ENCODE results near the gene LDLRAD4.

Gene LDLRAD4

DNA sequence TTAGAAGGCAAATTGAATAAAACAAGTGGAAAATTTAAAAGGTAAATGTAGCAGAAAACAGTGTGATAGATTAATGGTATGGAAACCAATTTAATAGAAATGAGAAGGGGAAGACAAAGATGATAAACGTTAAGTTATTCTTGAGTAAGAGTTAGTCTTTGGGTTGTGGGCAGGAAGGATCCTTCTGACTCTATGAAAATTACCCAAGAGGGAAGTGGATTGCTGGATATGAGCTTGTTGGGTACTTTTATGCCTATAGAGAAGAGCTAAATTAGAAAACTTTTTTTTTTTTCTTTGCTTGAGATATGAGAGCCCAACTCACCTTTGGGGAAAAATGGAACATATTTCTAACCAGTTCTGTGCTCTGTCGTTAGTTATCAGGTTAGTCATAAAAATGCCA is 144.0 kb downstream of the LDLRAD4 start:
- H3K27ac ChIP-seq (ENCODE audit: low read length), result no peak overlapping the region
- H4K20me1 ChIP-seq (ENCODE audit: insufficient read depth, low read length), result no peaks in the 10 kb centered on the region
- H3K27me3 ChIP-seq (ENCODE audit: insufficient read depth, low read length, poor library complexity), result no peaks in the 10 kb centered on the region
- H3K9ac ChIP-seq (ENCODE audit: low read depth, low read length), result no peak overlapping the region
- no peaks in the 10 kb centered on the region for H3K36me3 ChIP-seq (ENCODE audit: insufficient read depth, low read length)
- H3K79me2 ChIP-seq (ENCODE audit: insufficient read depth, low read length), result peaks cover 14% of the 10 kb centered on the region
- no peak overlapping the region for H3K4me2 ChIP-seq (ENCODE audit: insufficient read depth, low read length)
- DNase-seq (no peak), ATAC-seq (ENCODE audit: insufficient read depth, low read depth) (no peak)
- no peak overlapping the region for H3K4me3 ChIP-seq (ENCODE audit: low read depth in 1 of 2, low read length in 2 of 2)
- no peaks in the 10 kb centered on the region for H3K4me1 ChIP-seq (ENCODE audit: insufficient read depth, low read length)
- H3K9me3 ChIP-seq (ENCODE audit: insufficient read depth, low read length, severe bottlenecking), result no peaks in the 10 kb centered on the region
- no peak for TF ChIP-seq EZH2 (IDR thresholded peaks at IDR 0.05; ENCODE audit: borderline replicate concordance, low read depth, low read length, severe bottlenecking)
- TF ChIP-seq, protein P1, sequence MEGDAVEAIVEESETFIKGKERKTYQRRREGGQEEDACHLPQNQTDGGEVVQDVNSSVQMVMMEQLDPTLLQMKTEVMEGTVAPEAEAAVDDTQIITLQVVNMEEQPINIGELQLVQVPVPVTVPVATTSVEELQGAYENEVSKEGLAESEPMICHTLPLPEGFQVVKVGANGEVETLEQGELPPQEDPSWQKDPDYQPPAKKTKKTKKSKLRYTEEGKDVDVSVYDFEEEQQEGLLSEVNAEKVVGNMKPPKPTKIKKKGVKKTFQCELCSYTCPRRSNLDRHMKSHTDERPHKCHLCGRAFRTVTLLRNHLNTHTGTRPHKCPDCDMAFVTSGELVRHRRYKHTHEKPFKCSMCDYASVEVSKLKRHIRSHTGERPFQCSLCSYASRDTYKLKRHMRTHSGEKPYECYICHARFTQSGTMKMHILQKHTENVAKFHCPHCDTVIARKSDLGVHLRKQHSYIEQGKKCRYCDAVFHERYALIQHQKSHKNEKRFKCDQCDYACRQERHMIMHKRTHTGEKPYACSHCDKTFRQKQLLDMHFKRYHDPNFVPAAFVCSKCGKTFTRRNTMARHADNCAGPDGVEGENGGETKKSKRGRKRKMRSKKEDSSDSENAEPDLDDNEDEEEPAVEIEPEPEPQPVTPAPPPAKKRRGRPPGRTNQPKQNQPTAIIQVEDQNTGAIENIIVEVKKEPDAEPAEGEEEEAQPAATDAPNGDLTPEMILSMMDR (IDR thresholded peaks at IDR 0.05; ENCODE audit: borderline replicate concordance, extremely low read depth, low read length, poor library complexity, severe bottlenecking), result no peak
- no peak overlapping the region for H2AFZ ChIP-seq (ENCODE audit: low read depth, low read length)

DNA sequence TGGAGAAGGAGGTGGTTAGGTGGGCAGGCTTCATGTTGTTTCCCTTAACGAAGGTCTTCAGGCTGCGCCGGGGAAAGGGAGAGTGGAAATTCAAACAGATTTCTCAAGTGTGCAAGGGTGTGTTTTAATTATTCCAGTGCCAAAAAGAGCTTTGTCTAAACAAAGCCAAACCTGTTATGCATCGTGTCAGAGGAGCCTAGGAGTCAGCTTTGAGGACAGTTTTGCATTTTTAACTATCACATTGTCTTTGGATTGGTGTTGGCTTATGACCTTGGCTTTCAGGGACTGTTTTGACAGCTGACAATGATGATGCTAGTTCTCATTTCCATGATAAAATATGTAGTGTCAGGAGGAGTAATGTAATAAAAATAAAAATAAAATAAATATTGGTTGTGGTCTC is 144.8 kb downstream of the LDLRAD4 start:
- H3K36me3 ChIP-seq (ENCODE audit: insufficient read depth, low read length), result no peaks in the 10 kb centered on the region
- no peak for TF ChIP-seq EZH2 (IDR thresholded peaks at IDR 0.05; ENCODE audit: borderline replicate concordance, low read depth, low read length, severe bottlenecking)
- TF ChIP-seq, protein P1 (IDR thresholded peaks at IDR 0.05; ENCODE audit: borderline replicate concordance, extremely low read depth, low read length, poor library complexity, severe bottlenecking), result no peak
- H3K4me2 ChIP-seq (ENCODE audit: insufficient read depth, low read length), result no peak overlapping the region
- H3K9me3 ChIP-seq (ENCODE audit: insufficient read depth, low read length, severe bottlenecking), result no peaks in the 10 kb centered on the region
- H3K9ac ChIP-seq (ENCODE audit: low read depth, low read length), result no peak overlapping the region
- ATAC-seq (ENCODE audit: insufficient read depth, low read depth) (no peak), DNase-seq (no peak)
- H3K4me3 ChIP-seq (ENCODE audit: low read depth in 1 of 2, low read length in 2 of 2), result no peak overlapping the region
- H3K27ac ChIP-seq (ENCODE audit: low read length), result no peak overlapping the region
- H3K27me3 ChIP-seq (ENCODE audit: insufficient read depth, low read length, poor library complexity), result no peaks in the 10 kb centered on the region
- H3K4me1 ChIP-seq (ENCODE audit: insufficient read depth, low read length), result no peaks in the 10 kb centered on the region
- H4K20me1 ChIP-seq (ENCODE audit: insufficient read depth, low read length), result no peaks in the 10 kb centered on the region
- H2AFZ ChIP-seq (ENCODE audit: low read depth, low read length), result no peak overlapping the region
- peaks cover 16% of the 10 kb centered on the region for H3K79me2 ChIP-seq (ENCODE audit: insufficient read depth, low read length)

DNA sequence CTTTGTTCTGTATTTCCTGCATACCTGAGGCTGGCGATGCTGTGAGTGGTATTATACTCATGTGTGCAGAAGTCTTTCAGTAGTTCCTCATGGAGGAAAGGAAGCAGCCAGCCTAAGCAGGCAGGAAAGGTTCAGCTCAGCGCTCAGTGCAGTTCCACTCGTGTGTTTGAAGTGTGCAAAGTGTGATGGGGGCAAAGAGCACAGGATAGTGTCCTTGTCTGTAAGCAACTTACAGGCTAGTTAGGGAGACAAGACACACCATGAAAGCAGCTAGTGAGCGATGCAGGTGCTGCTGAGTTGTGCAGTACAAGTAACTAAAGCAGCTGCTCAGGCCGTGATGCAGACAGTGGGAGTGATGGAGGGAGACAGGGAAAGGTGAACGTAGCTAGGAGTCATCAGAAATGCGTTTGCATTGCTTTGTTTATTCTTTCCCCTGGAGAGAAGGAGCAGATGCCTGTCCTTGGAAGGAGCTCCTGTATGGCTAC is 146.2 kb downstream of the LDLRAD4 start:
- Histone ChIP-seq H3K27me3 (ENCODE audit: insufficient read depth, low read length, poor library complexity) (no peaks in the 10 kb centered on the region), H3K79me2 (ENCODE audit: insufficient read depth, low read length) (peaks cover 15% of the 10 kb centered on the region), H3K36me3 (ENCODE audit: insufficient read depth, low read length) (no peaks in the 10 kb centered on the region), H3K4me1 (ENCODE audit: insufficient read depth, low read length) (peaks cover 2% of the 10 kb centered on the region; the same call in 1 of the 2 replicates), H2AFZ (ENCODE audit: low read depth, low read length) (no peak overlapping the region), H4K20me1 (ENCODE audit: insufficient read depth, low read length) (no peaks in the 10 kb centered on the region), H3K4me3 (ENCODE audit: low read depth in 1 of 2, low read length in 2 of 2) (no peak overlapping the region), H3K9ac (ENCODE audit: low read depth, low read length) (no peak overlapping the region), H3K4me2 (ENCODE audit: insufficient read depth, low read length) (no peak overlapping the region), H3K9me3 (ENCODE audit: insufficient read depth, low read length, severe bottlenecking) (no peaks in the 10 kb centered on the region), H3K27ac (ENCODE audit: low read length) (no peak overlapping the region)
- no peak for ATAC-seq (ENCODE audit: insufficient read depth, low read depth)
- DNase-seq, result no peak
- TF ChIP-seq, protein P1 (IDR thresholded peaks at IDR 0.05; ENCODE audit: borderline replicate concordance, extremely low read depth, low read length, poor library complexity, severe bottlenecking), result no peak
- TF ChIP-seq EZH2 (IDR thresholded peaks at IDR 0.05; ENCODE audit: borderline replicate concordance, low read depth, low read length, severe bottlenecking), result no peak

- ATAC-seq (ENCODE audit: insufficient read depth, low read depth) (no peak), DNase-seq (no peak)
- no peak overlapping the region for H3K9ac ChIP-seq (ENCODE audit: low read depth, low read length)
- no peak for TF ChIP-seq EZH2 (IDR thresholded peaks at IDR 0.05; ENCODE audit: borderline replicate concordance, low read depth, low read length, severe bottlenecking)
- TF ChIP-seq, protein P1 (IDR thresholded peaks at IDR 0.05; ENCODE audit: borderline replicate concordance, extremely low read depth, low read length, poor library complexity, severe bottlenecking), result no peak
- H3K4me1 ChIP-seq (ENCODE audit: insufficient read depth, low read length), result peaks cover 2% of the 10 kb centered on the region; the same call in 1 of the 2 replicates
- 0 out of 2 replicates have a peak, but pooled peaks cover 3% of the 10 kb centered on the region for H3K36me3 ChIP-seq (ENCODE audit: insufficient read depth, low read length)
- H3K4me2 ChIP-seq (ENCODE audit: insufficient read depth, low read length), result no peak overlapping the region
- no peak overlapping the region for H3K4me3 ChIP-seq (ENCODE audit: low read depth in 1 of 2, low read length in 2 of 2)
- no peaks in the 10 kb centered on the region for H3K9me3 ChIP-seq (ENCODE audit: insufficient read depth, low read length, severe bottlenecking)
- no peaks in the 10 kb centered on the region for H4K20me1 ChIP-seq (ENCODE audit: insufficient read depth, low read length)
- no peak overlapping the region for H2AFZ ChIP-seq (ENCODE audit: low read depth, low read length)
- H3K27me3 ChIP-seq (ENCODE audit: insufficient read depth, low read length, poor library complexity), result no peaks in the 10 kb centered on the region
- peaks cover 23% of the 10 kb centered on the region for H3K79me2 ChIP-seq (ENCODE audit: insufficient read depth, low read length)
- no peak overlapping the region for H3K27ac ChIP-seq (ENCODE audit: low read length)
Measured at GRCh38 chr18:13366131-13366530, 147.6 kb downstream of the LDLRAD4 start.

Data from DND-41 (cell line).